Stimulated activated CD4-positive, alpha-beta T cell treated with anti-CD3 and anti-CD28 coated beads, Interleukin-1b, Interleukin-23, amount 100 ng/mL, for 1 hour (primary cell): ENCODE data around the gene ANAPC13.

Source experiments
- DNase-seq, 2 donors: peaks; one replicate each; pipeline ENCODE4 v3.0.0-alpha.2; 2020; ENCODE audit warnings: low read depth in 2 of 2

ANAPC13 gene

DNA sequence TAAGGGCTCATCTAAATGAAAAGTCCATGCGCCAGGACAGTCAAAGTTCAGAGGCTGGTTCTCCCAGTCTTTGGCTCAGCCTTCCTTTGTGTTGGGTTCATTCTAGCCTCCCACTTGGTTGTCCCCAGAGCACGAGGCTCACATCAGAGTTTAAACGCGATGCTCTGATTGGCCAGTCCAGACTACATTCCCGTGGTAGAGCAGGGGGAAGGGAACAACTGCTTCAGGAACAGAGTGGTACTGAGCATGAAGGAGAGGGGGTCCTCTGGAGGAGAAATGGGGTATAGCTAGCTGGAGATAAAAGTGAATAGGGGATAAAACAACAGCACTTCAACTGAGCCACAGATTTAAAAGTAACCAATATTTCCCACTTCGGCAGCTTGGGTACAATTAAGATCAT is 32.2 kb downstream of the ANAPC13 start:
- DNase-seq = no peak

DNA sequence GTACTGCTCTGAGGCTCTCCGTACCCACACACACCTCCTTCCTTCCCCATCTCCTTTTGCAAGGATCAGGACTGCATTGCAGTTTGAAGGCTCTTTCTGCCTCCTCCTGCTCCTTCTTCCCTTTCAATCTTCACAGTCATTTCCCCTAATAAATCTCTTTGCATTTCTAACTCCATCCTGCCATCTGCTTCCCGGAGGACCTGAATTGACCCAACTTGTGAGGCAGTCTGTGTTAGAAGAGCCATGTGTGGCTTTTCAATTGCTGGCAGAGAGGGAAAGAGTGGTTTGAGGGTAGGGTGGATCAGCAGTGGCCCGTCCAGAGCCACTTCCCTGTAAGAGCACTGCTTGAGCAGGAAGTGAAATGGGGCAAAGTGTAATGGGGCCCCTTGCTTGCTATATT is 35.8 kb downstream of the ANAPC13 start:
- DNase-seq = no peak

DNA sequence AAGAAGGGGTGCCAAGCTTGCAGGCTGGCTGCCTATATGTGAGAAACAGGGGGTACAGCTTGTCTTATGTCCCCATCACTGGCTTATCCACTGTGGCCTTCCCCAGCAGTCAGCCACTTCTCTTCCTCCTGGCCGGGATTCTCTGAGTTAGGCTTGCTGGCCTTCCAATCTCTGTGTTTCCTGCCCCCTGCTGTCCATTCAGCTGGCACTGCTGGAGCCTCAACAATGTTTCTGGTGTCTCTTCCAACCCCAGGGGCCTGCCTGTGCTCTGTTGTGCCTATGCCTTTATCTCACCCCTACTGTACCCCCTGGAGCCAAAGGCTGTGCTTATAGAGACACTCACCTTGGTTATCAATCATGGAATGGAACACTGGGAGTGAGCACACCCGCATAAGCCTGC is 36.5 kb downstream of the ANAPC13 start:
- no peak for DNase-seq

DNA sequence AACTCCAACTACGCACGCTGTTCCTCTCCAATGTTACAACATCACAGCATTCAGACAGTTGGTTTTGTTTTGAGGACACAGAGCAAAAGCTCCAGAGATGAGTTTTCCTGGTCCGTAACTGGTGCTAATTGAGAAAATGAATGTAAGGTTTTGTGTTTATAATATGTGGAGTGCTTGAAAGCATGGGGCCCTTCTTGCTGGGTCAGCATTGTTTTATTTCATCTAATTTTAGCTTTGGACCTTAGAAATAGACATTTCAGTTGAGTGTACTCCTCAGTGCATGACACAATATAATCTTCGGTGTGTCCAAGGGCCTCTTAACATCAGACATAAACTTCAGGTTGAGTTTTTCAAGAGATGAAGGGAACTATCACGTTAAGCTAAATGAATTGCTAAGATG is 37.1 kb downstream of the ANAPC13 start:
- no peak for DNase-seq

DNA sequence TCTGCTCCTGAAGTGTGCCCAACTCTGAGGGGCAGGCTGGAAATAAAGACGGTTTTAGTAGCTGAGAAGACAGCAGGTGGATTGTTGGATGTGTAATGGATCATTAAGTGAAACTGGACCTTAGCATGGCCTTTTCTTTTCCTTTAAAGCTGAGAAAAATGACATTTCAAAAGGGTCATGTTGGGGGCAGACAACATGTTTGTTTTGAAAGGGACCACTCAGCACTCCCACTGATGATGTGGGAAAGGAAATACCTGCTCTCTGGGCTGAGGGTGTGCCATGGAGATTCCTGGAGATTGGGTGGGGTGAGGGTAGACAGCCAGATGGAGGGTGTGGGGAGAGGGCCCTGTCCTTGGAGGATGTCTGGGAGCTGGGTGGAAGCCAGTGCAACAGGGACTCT is 38.4 kb downstream of the ANAPC13 start:
- DNase-seq = no peak

DNA sequence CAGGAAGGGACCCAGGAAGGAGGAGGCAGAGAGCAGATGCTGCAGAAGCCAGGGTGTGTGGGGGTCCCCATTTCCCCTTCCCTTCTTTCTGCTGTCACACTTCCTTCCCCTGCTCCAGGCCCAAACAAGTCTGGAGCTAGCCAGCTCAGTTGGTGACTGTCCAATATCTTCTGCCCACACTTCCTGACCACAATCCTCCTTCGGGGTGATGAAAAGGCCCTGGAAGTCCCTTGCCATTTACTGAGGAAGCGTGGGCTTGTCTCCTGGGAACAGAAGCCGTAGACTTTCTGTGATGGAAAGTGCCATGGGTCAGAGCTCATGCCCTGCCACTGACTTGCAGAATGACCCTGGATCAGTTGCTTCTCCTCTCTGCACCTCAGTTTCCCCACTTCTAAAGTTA is 39.0 kb downstream of the ANAPC13 start:
- no peak for DNase-seq

DNA sequence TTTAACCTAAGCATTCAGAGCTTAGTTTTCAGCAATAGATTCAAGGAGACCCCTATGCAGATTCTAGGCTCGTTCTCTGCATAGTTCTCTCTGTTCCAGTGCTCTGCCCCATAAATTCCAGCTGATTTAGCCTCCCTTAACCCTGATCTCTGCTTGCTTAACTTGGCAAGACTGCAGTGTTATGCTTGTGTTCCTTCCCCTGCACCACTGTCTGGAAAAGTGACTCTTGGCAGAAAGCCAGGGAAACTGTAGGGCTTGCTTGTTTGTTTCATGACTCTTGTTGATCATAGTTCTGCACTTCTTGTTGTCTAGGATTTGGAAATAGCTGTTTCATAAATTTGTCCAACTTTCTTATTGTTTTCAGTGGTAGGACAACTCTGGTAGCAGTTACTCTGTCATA is 40.1 kb downstream of the ANAPC13 start:
- DNase-seq = no peak

DNA sequence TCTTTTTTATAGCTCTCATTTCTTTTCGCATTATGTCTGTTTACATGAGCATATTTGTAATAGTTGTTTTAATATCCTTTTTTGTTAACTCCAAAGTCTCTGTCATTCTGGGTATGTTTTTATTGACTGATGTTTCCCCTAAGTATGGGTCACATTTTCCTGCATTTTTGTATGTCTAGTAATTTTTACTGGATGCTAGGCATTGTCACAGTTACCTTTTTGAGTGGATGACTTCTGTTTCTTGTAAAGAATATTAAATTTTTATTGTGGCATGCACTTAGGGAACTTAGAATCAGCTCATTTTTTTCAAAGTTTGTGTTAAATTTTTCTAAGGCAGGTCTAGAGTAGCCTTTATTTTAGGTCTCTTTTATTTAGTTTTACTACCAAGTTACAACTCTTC is 40.7 kb downstream of the ANAPC13 start:
- no peak for DNase-seq

DNA sequence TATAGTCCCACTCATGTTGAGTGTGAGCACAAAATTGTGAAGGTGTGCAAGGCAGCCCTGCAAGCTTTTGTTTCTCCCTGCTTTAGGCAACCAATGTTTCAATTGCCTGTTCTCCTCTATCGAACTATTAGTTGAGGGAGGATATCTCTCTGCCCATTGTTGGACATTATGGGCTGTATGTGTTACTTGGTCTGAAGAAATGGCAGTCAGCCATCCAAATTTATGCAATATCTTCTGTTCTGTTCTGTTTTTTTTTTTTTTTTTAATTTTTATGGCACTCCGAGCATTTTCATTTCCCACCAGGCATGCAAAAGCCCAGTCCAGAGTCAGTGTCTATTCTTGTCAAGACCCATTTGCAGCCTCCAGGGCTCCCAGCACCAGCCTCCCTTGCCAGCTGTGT is 44.0 kb downstream of the ANAPC13 start:
- DNase-seq = no peak

DNA sequence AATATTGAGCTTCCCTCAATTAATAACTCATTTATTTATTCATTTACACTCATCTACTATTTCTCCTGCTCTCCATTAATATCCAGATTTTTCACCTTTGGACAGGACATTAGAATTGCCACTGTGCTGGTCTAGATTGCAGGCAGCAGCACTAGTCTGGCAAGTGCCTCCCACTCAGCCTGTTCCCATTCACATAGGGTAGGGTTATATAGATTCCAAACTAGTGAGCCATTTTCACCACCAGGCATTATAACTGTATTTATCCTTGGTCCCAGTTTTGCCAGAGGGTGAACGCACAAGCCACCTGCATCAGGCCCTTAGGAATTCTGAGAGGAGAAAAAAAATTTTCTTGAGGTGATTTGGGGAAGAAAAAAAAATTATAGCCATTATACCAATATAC is 44.5 kb downstream of the ANAPC13 start:
- no peak for DNase-seq

DNA sequence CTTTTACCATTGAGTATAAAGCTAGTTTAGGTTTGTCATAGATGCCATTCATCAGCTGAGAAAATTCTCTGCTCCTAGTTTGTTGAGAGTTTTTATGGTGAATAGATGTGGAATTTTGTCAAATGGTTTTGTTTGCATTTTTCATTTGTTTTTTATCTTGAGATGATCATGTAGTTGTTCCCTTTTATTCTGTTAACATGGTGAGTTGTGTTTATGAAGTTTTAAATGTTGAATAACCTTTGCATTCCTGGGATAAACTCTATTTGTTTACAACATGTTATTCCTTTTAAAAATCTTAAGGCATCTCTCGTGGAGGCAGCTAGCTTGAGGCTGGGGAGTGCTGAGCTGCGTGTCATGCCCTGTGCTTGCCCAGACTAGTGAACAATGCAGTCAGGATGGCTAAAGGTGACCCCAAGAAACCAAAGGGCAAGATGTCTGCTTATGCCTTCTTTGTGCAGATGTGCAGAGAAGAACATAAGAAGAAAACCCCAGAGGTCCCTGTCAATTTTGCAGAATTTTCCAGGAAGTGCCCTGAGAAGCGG is 48.5 kb downstream of the ANAPC13 start:
- DNase-seq = no peak

DNA sequence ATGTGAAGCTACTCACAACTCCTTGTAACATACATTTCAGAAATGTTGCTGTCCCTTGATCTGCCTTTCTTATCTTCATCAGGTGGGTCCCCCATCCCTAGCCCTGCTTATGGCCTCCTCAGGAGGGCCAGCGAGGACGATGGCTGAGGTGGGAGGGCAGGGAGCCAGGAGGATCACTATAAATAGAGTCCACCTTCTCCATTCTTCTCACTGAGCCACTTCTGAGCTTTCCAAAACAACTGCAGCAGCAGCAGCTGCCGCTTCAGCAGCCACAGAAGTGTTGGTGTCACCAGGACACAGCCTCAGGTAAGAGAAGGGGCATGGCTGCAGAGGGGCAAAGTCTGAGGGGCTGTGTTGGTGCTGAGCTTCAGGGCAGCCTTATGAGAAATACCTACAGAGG is 53.5 kb downstream of the ANAPC13 start:
- no peak for DNase-seq

DNA sequence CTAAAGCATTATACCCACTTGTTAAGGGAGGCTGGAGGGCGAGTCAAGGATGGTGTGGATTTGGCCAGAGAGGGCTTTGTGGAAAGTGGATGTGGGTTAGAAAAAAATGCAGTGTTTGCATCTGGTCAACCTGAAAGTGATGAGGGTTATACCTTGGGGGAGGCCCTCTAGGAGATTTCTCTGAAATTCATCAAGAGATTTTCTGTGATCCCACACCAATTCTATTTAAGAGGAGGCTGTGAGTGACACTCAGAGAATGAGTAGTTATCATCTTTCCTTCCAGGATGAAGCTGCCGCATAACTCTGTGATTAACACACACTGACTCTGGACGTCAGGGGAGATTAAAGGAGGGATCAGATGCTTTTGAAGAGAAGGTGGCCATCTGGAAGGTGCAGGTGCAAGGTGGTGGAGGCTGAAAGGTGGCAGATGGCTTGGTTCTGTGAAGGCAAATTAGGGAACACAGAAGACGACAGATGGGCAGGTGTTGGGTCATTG is 54.8 kb downstream of the ANAPC13 start:
- DNase-seq = no peak

DNA sequence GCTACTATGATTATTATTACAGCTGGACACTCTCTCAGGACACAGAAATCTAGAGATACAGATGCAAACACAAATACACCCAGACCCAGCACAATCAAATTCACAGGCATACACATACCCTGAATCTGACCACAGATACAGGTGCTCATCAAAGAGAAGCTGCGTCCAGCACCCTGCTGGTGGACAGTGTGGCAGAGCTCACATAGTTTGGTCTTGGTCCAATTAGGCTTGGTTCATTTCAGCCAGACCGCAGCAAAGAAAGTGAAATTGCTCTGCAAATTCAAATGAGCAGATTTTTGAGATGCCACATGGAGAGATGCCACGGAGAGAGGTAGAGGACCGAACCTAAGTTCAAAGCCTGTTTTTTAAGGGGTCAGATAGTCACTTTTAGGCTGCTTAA is 55.6 kb downstream of the ANAPC13 start:
- no peak for DNase-seq

DNA sequence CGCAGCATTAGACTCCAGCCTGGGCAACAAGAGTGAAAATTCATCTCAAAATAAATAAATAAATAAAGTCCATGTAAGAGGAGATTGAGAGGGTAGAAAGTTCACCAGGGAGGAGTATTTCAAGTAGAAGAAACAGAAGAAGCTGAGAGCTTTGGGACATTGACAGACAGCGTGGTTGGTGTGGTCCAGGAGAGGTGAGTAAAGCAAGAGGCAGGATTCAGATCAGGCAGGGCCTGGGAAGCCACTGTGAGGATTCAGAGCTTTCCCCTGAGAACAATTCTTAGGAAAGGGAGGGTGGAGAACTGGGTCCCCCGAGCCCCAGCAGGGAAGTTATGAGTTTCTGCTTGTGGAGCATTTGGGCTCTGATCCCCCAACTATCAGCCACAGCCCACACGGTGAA is 57.4 kb downstream of the ANAPC13 start:
- no peak for DNase-seq
